Spleen (tissue), 11 donors: Measurements from ENCODE around the gene TCF7. TPM values are rescaled to one million over a fixed set of nuclear protein-coding genes. Genes with fewer than 3 reads are reported as not detected.
A peak's percentile ranks its signal among the peaks of the same experiment; 100 is the strongest.

Experiments
- DNase-seq: peaks from one replicate; pipeline ENCODE4 v3.0.0-alpha.2; 2020
- H3K27ac ChIP-seq, 8 donors: fragments of 200-600 bp; sonication (generic) in 7 of 8; 1 replicate in 4 of 8; 2 replicates in 4 of 8; pipeline versions ENCODE4 v1.5.0 to v1.8.0; 2016 to 2021; ENCODE audit warnings: inconsistent platforms in 4 of 8, mild to moderate bottlenecking in 4 of 8, moderate library complexity in 1 of 8
- H3K27me3 ChIP-seq, 7 donors: fragments of 200-600 bp; sonication (generic) in 6 of 7; replicated peaks in 1 of 7; 1 replicate in 4 of 7; 2 replicates in 3 of 7; pipeline versions ENCODE4 v1.5.0 to v1.8.0; 2016 to 2021; ENCODE audit warnings: inconsistent platforms in 3 of 7, mild to moderate bottlenecking in 1 of 7
- H3K36me3 ChIP-seq, 6 donors: fragments of 200-600 bp; sonication (generic) in 5 of 6; 1 replicate in 4 of 6; 2 replicates in 2 of 6; pipeline versions ENCODE4 v1.5.0 to v1.8.0; 2016 to 2021; ENCODE audit warnings: inconsistent platforms in 2 of 6
- H3K4me1 ChIP-seq, 6 donors: fragments of 200-600 bp; sonication (generic) in 5 of 6; 1 replicate in 3 of 6; 2 replicates in 3 of 6; pipeline versions ENCODE4 v1.5.0 to v1.8.0; 2016 to 2021; ENCODE audit warnings: inconsistent platforms in 3 of 6
- H3K4me3 ChIP-seq, 8 donors: fragments of 200-600 bp; sonication (generic) in 7 of 8; 1 replicate in 4 of 8; 2 replicates in 4 of 8; pipeline versions ENCODE4 v1.5.0 to v1.8.0; 2016 to 2021; ENCODE audit warnings: inconsistent platforms in 4 of 8, mild to moderate bottlenecking in 4 of 8, moderate library complexity in 2 of 8
- H3K9me3 ChIP-seq, 8 donors: fragments of 200-600 bp; sonication (generic) in 7 of 8; 1 replicate in 4 of 8; 2 replicates in 4 of 8; pipeline versions ENCODE4 v1.5.0 to v1.8.0; 2016 to 2021; ENCODE audit warnings: inconsistent platforms in 4 of 8
- CTCF ChIP-seq, 11 experiments: fragments of 200-600 bp in 7 of 11; fragments of 450-650 bp in 4 of 11; sonication (generic) in 4 of 11; IDR thresholded peaks in 8 of 11; conservative IDR thresholded peaks in 3 of 11; 1 replicate in 7 of 11; 2 replicates in 4 of 11; pipeline versions ENCODE4 v1.4.0 to v1.8.0; 2016 to 2021; ENCODE audit warnings: antibody characterized with exemption in 11 of 11, inconsistent platforms in 4 of 11, mild to moderate bottlenecking in 1 of 11
- POLR2A ChIP-seq, 3 donors: fragments of 450-650 bp; IDR thresholded peaks; one replicate each; pipeline ENCODE4 v1.5.1; 2017; ENCODE audit warnings: antibody characterized with exemption in 3 of 3, mild to moderate bottlenecking in 1 of 3
- POLR2AphosphoS5 ChIP-seq, 3 donors: sonication (generic); formaldehyde crosslinking; IDR thresholded peaks; one replicate each; pipeline ENCODE4 v1.5.1; 2017; ENCODE audit warnings: antibody characterized with exemption in 3 of 3
- WGBS, 5 donors: extraction: QIAGEN DNeasy Blood & Tissue Kit in 3 of 5; methylation state at CpG; one replicate each; pipeline versions ENCODE4 v1.1.5 to v1.1.7; 2013 to 2018; 5-methylcytosine and 5-hydroxymethylcytosine counted together
- intact Hi-C: fragments of 100-400 bp; cut with DNase I; formaldehyde crosslinking; loops from one replicate; pipeline ENCODE4 v1.15.0; 2023; ENCODE audit warnings: low total_unique reads
- polyA plus RNA-seq, 3 donors: library from polyadenylated mRNA; stranded (reverse); fragments of 200-250 nt; gene quantifications; one replicate each; pipeline ENCODE4 v1.2.1, GENCODE V29; 2013
- total RNA-seq, 7 donors: library from RNA; depleted of rRNA in 3 of 7; stranded (reverse); fragments of >200 nt in 3 of 7; fragmentation: NEBNext Ultra II Directional in 4 of 7; extraction: Animal tissue kit (Norgen Biotek cat#: 25700) in 4 of 7; gene quantifications; one replicate each; pipeline versions ENCODE4 v1.1.0 to v1.2.1, GENCODE V29; 2016 to 2021
- donor health status: healthy with polysubstance abuse.
- donor health status: DM: no; HTN: no; CAD: no; lungs with moderate emphysema.
- donor health status: DM: no; HTN: no; CAD: no.
- donor health status: Bipolar disorder and iron deficiency.
- donor health status: healthy.
- donor health status: DM: no; HTN: no; CAD: no.
- donor health status: DM: yes; HTN: yes; CAD: no.

TCF7 gene
- total and polyA plus RNA-seq, 10 donors: 13.7 to 88.3 (median 36.8) TPM

DNA sequence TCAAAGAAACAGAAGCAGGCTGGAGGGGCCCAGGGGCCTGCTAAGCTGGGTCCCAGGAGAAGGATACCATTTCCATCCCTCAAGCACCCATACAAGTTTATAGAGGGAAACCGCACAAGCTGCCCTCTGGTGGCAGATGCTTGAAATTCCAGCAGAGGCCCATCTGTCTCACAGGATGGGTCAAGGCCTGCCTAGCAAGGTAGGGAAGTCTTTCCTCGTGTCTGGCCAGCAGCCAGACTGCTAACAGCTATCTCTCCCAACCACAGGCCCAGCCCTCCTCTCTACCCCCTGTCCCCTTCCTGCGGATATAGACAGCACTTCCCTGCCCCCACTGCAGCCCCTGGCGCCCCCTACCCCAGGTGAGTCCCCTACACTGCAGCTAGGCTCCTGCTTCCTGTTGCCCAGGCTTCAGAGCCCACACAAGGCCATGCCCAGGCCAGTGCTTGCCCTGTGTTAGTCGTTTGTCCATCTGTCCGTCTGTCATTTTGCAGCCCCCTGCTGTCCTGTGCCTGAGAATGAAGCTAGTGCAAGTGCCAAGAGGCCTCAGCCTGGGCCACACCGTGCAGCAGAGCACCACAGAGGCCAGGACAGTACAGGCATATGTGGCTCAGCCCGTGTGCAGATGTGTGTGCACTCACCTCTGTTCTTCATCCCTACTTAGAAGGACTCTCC, 26.2 kb downstream of the TCF7 start:
- H3K9me3 ChIP-seq: no peaks in the 10 kb centered on the region
- peak; percentile 49 to 90 (median 80) for TF ChIP-seq CTCF (IDR thresholded peaks at IDR 0.05 in 8 of 11, conservative IDR thresholded peaks at IDR 0.05 in 3 of 11)
- peak; percentile 35 to 64 (median 57) for TF ChIP-seq POLR2AphosphoS5 (IDR thresholded peaks at IDR 0.05)
- no peak for TF ChIP-seq POLR2A (IDR thresholded peaks at IDR 0.05)
- peak overlapping the region in 6 of 8 donors; percentile 24 to 88 (median 48) for H3K27ac ChIP-seq
- H3K4me3 ChIP-seq: no peak overlapping the region
- peak; percentile 85 for DNase-seq
- WGBS, 5 donors: 7 to 26% (median 21%) methylated on average over 6 to 8 of the region's 8 CpGs
- intact Hi-C loops: loop anchor here (5.0 kb wide), 1 partner anchor 98 kb away; no protein-coding TSS in a partner anchor
- H3K4me1 ChIP-seq: peaks cover 19 to 79% (median 56%) of the 10 kb centered on the region in 6 donors
- peaks cover 0 to 97% (median 54%) of the 10 kb centered on the region in 6 donors for H3K36me3 ChIP-seq
- H3K27me3 ChIP-seq: no peaks in the 10 kb centered on the region

DNA sequence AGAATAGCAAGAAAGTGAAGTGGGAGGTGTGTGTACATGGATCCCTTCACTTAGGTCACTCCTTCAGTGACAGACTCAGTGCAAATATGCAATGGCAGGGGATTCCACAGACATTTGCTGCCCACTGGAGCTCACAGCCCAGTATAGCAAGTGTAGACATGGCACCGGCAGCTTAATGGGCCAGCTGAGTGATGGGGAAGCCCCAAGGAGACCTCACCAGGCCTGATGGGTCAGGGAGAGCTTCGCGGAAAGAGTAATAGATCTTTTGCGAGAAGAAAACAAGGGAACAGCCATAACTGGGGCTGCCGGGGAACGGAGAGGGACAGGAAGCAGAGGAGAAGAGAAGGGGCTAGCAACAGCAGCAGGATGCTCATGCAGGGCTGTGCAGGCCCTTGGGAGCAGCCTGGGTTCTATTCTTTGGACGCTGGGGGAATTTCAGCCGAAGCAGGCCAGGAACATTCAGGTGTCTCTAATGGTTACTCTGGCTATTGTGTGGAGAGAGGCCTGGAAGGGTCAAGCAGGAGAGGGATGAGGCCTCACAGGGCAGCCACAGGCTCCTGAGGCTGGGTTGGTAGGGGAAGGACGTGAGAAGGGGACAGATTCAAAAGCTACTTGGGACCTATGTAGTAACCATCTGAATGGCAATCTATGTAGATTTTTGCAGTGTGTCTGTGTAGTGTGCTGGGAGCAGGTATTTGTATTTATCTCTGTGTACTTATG, 27.0 kb downstream of the TCF7 start:
- no peak overlapping the region for H3K4me3 ChIP-seq
- H3K4me1 ChIP-seq: peaks cover 17 to 79% (median 57%) of the 10 kb centered on the region in 6 donors
- intact Hi-C loops: loop anchor here (5.0 kb wide), 1 partner anchor 99 kb away; no protein-coding TSS in a partner anchor
- H3K27me3 ChIP-seq: no peaks in the 10 kb centered on the region
- H3K36me3 ChIP-seq: peaks cover 0 to 97% (median 55%) of the 10 kb centered on the region in 6 donors
- TF ChIP-seq POLR2A (IDR thresholded peaks at IDR 0.05) (no peak), CTCF (IDR thresholded peaks at IDR 0.05 in 8 of 11, conservative IDR thresholded peaks at IDR 0.05 in 3 of 11) (peak in 1 of 11 experiments; percentile 10), POLR2AphosphoS5 (IDR thresholded peaks at IDR 0.05) (no peak)
- no peaks in the 10 kb centered on the region for H3K9me3 ChIP-seq
- peak; percentile 47 for DNase-seq
- 73 to 82% (median 78%) methylated on average over 9 of the region's 9 CpGs for WGBS, 5 donors
- H3K27ac ChIP-seq: peak overlapping the region in 5 of 8 donors; percentile 24 to 88 (median 51)

GRCh38 chr5:134142052-134142451, 27.6 kb downstream of the TCF7 start:
- DNase-seq: peak; percentile 41
- no peak overlapping the region for H3K27ac ChIP-seq
- no peak overlapping the region for H3K4me3 ChIP-seq
- TF ChIP-seq CTCF (IDR thresholded peaks at IDR 0.05 in 8 of 11, conservative IDR thresholded peaks at IDR 0.05 in 3 of 11) (no peak), POLR2AphosphoS5 (IDR thresholded peaks at IDR 0.05) (no peak), POLR2A (IDR thresholded peaks at IDR 0.05) (no peak)
- WGBS, 5 donors: 90 to 93% (median 91%) methylated on average over 5 of the region's 5 CpGs
- H3K4me1 ChIP-seq: peaks cover 16 to 79% (median 51%) of the 10 kb centered on the region in 6 donors
- intact Hi-C loops: loop anchor here (5.0 kb wide), 1 partner anchor 100 kb away; no protein-coding TSS in a partner anchor
- H3K9me3 ChIP-seq: no peaks in the 10 kb centered on the region
- no peaks in the 10 kb centered on the region for H3K27me3 ChIP-seq
- peaks cover 0 to 97% (median 53%) of the 10 kb centered on the region in 6 donors for H3K36me3 ChIP-seq

GRCh38 chr5:134142806-134143205, 28.3 kb downstream of the TCF7 start:
- intact Hi-C loops: loop anchor here (5.0 kb wide), 1 partner anchor 101 kb away; no protein-coding TSS in a partner anchor
- Histone ChIP-seq H3K4me1 (peaks cover 10 to 76% (median 44%) of the 10 kb centered on the region in 6 donors), H3K4me3 (no peak overlapping the region), H3K36me3 (peaks cover 0 to 100% (median 56%) of the 10 kb centered on the region in 6 donors), H3K27me3 (no peaks in the 10 kb centered on the region), H3K27ac (no peak overlapping the region), H3K9me3 (no peaks in the 10 kb centered on the region)
- TF ChIP-seq POLR2AphosphoS5 (IDR thresholded peaks at IDR 0.05) (peak in 2 of 3 donors; percentile 40 to 76), CTCF (IDR thresholded peaks at IDR 0.05 in 8 of 11, conservative IDR thresholded peaks at IDR 0.05 in 3 of 11) (no peak)
- DNase-seq: peak; percentile 69
- WGBS, 5 donors: 91 to 96% (median 93%) methylated on average over 11 to 12 of the region's 12 CpGs
